ENCODE measurements around the gene SEMA4B. TPM values are rescaled to one million over a fixed set of nuclear protein-coding genes. Genes with fewer than 3 reads are reported as not detected.

Gene SEMA4B
- total RNA-seq, 4 donors from 2014 or later: 63.2 to 147 (median 91.3) TPM

- Histone ChIP-seq H3K36me3 (peaks cover 0 to 46% (median 0%) of the 10 kb centered on the region in 3 donors), H3K4me1 (peaks cover 0 to 44% (median 13%) of the 10 kb centered on the region in 4 donors), H3K27ac (no peak overlapping the region), H3K9me3 (no peaks in the 10 kb centered on the region), H3K27me3 (no peaks in the 10 kb centered on the region), H3K4me3 (no peak overlapping the region)
- no peak for DNase-seq
- TF ChIP-seq CTCF (IDR thresholded peaks at IDR 0.05): no peak
- no peak for TF ChIP-seq POLR2A (IDR thresholded peaks at IDR 0.05)
Observed at GRCh38 chr15:90205050-90205848, 4.1 kb downstream of the SEMA4B start.

GRCh38 chr15:90205886-90206285 lies 4.8 kb downstream of the SEMA4B start:
- Histone ChIP-seq H3K27me3 (no peaks in the 10 kb centered on the region), H3K4me1 (peaks cover 1 to 44% (median 13%) of the 10 kb centered on the region in 4 donors), H3K27ac (no peak overlapping the region), H3K9me3 (no peaks in the 10 kb centered on the region), H3K4me3 (no peak overlapping the region), H3K36me3 (peaks cover 0 to 46% (median 0%) of the 10 kb centered on the region in 3 donors)
- DNase-seq: no peak
- TF ChIP-seq CTCF (IDR thresholded peaks at IDR 0.05): no peak
- TF ChIP-seq POLR2A (IDR thresholded peaks at IDR 0.05): no peak

GRCh38 chr15:90207252-90207651 lies 6.1 kb downstream of the SEMA4B start:
- H3K4me3 ChIP-seq: no peak overlapping the region
- TF ChIP-seq POLR2A (IDR thresholded peaks at IDR 0.05) (no peak), CTCF (IDR thresholded peaks at IDR 0.05) (no peak)
- peaks cover 0 to 46% (median 0%) of the 10 kb centered on the region in 3 donors for H3K36me3 ChIP-seq
- peaks cover 10 to 51% (median 20%) of the 10 kb centered on the region in 4 donors for H3K4me1 ChIP-seq
- no peak overlapping the region for H3K27ac ChIP-seq
- DNase-seq: no peak
- H3K9me3 ChIP-seq: no peaks in the 10 kb centered on the region
- no peaks in the 10 kb centered on the region for H3K27me3 ChIP-seq

GRCh38 chr15:90208356-90208755 lies 7.2 kb downstream of the SEMA4B start:
- TF ChIP-seq CTCF (IDR thresholded peaks at IDR 0.05) (no peak), POLR2A (IDR thresholded peaks at IDR 0.05) (no peak)

GRCh38 chr15:90209591-90209990 lies 8.5 kb downstream of the SEMA4B start:
- Histone ChIP-seq H3K36me3 (peaks cover 0 to 46% (median 0%) of the 10 kb centered on the region in 3 donors), H3K4me3 (no peak overlapping the region), H3K27ac (peak overlapping the region in 3 of 4 donors; percentile 44 to 99 (median 84)), H3K9me3 (no peaks in the 10 kb centered on the region), H3K27me3 (no peaks in the 10 kb centered on the region), H3K4me1 (peaks cover 13 to 59% (median 20%) of the 10 kb centered on the region in 4 donors)
- no peak for DNase-seq
- TF ChIP-seq POLR2A (IDR thresholded peaks at IDR 0.05): no peak
- TF ChIP-seq CTCF (IDR thresholded peaks at IDR 0.05): no peak

More at GRCh38 chr15:90208356-90208755, 7.2 kb downstream of the SEMA4B start:
- Histone ChIP-seq H3K4me1 (peaks cover 10 to 51% (median 20%) of the 10 kb centered on the region in 4 donors), H3K27me3 (no peaks in the 10 kb centered on the region), H3K9me3 (no peaks in the 10 kb centered on the region), H3K27ac (no peak overlapping the region), H3K36me3 (peaks cover 0 to 46% (median 0%) of the 10 kb centered on the region in 3 donors), H3K4me3 (no peak overlapping the region)
- no peak for DNase-seq

Measured in Peyer's patch (tissue), 4 donors.